ENCODE measurements around the gene PTPRF. TPM values are rescaled to one million over a fixed set of nuclear protein-coding genes. Genes with fewer than 3 reads are reported as not detected.

Gene PTPRF
- total RNA-seq, 1 donor from 2014 or later: 145 TPM

DNA sequence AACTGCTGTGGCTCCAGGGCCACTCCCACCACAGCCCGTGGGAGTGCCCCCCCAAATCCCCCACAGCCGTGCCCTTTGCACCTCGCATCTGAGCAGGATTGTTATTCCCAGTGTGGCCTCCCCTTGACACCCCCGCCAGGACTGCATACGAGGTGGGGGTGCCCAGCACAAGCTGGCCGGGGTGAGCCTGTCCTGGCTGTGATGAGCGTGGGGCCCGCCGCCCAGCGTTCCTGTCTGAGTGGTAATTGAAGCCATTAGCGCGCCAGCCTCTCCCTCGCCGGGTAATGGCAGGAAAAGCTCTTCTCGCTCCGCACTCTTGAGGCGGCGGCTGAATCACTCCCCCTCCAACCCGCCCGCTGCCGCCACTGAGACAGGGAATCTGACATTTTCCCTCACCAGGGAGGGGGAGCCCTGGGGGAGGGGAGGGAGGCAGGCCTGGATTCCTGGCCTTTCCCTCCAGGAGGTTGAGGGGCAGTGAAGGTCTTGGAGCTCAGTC lies 27.7 kb downstream of the PTPRF start:
- Mint-ChIP-seq H3K27me3 (ENCODE audit: unreplicated experiment) (peaks cover 5% of the 10 kb centered on the region), H3K4me1 (ENCODE audit: unreplicated experiment) (peaks cover 8% of the 10 kb centered on the region), H3K9me3 (ENCODE audit: unreplicated experiment) (no peaks in the 10 kb centered on the region), H3K4me3 (ENCODE audit: unreplicated experiment) (no peak overlapping the region), H3K36me3 (ENCODE audit: low read depth, unreplicated experiment) (peaks cover 10% of the 10 kb centered on the region), H3K27ac (ENCODE audit: unreplicated experiment) (no peak overlapping the region)
- peak; percentile 23 for DNase-seq (ENCODE audit: low spot score)
- no peak for TF ChIP-seq CTCF (IDR thresholded peaks at IDR 0.05; ENCODE audit: unreplicated experiment)

DNA sequence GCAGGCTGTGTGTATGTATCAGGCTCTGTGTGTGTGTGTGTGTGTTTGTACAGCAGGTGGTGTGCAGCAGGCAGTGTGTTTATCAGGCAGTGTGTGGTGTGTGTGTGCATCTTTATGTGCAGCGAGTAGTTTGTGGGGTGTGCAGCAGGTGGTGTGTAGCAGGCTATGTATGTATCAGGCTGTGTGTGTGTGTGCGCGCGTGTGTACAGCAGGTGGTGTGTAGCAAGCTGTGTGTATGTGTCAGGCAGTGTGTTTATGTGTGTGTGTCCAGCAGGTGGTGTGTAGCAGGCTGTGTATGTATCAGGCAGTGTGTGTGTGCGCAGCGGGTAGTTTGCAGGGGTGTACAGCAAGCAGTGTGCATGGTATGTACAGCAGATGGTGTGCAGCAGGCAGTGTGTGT lies 29.0 kb downstream of the PTPRF start:
- peaks cover 13% of the 10 kb centered on the region for H3K4me1 Mint-ChIP-seq (ENCODE audit: unreplicated experiment)
- no peak for DNase-seq (ENCODE audit: low spot score)
- H3K9me3 Mint-ChIP-seq (ENCODE audit: unreplicated experiment): no peaks in the 10 kb centered on the region
- peaks cover 8% of the 10 kb centered on the region for H3K27me3 Mint-ChIP-seq (ENCODE audit: unreplicated experiment)
- H3K4me3 Mint-ChIP-seq (ENCODE audit: unreplicated experiment): no peak overlapping the region
- no peaks in the 10 kb centered on the region for H3K36me3 Mint-ChIP-seq (ENCODE audit: low read depth, unreplicated experiment)
- H3K27ac Mint-ChIP-seq (ENCODE audit: unreplicated experiment): no peak overlapping the region
- no peak for TF ChIP-seq CTCF (IDR thresholded peaks at IDR 0.05; ENCODE audit: unreplicated experiment)

DNA sequence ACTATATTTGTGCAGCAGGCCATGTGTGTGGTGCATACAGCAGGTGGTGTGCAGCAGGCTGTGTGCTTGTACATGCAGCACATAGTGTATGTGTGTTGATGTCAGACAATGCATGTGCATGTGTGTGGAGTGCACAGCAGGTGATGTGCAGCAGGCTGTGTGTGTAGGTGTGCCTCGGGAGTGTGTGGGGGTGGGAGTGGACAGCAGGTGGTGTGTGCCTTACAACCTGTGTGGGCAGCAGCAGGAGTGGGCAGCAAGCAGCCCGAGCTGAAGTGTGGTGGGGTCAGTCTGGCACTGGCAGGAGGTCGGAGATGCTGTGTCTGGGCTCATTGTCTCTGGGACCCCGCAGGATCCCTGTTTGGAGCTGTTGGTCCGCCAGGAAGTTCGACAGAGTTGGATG lies 29.6 kb downstream of the PTPRF start:
- H3K4me1 Mint-ChIP-seq (ENCODE audit: unreplicated experiment): peaks cover 19% of the 10 kb centered on the region
- no peaks in the 10 kb centered on the region for H3K36me3 Mint-ChIP-seq (ENCODE audit: low read depth, unreplicated experiment)
- peaks cover 8% of the 10 kb centered on the region for H3K27me3 Mint-ChIP-seq (ENCODE audit: unreplicated experiment)
- H3K27ac Mint-ChIP-seq (ENCODE audit: unreplicated experiment): no peak overlapping the region
- H3K9me3 Mint-ChIP-seq (ENCODE audit: unreplicated experiment): no peaks in the 10 kb centered on the region
- H3K4me3 Mint-ChIP-seq (ENCODE audit: unreplicated experiment): no peak overlapping the region
- TF ChIP-seq CTCF (IDR thresholded peaks at IDR 0.05; ENCODE audit: unreplicated experiment): no peak
- no peak for DNase-seq (ENCODE audit: low spot score)

- H3K27ac Mint-ChIP-seq (ENCODE audit: unreplicated experiment): peak overlapping the region; percentile 75
- H3K27me3 Mint-ChIP-seq (ENCODE audit: unreplicated experiment): peaks cover 11% of the 10 kb centered on the region
- peaks cover 19% of the 10 kb centered on the region for H3K4me1 Mint-ChIP-seq (ENCODE audit: unreplicated experiment)
- no peak for TF ChIP-seq CTCF (IDR thresholded peaks at IDR 0.05; ENCODE audit: unreplicated experiment)
- H3K36me3 Mint-ChIP-seq (ENCODE audit: low read depth, unreplicated experiment): no peaks in the 10 kb centered on the region
- no peaks in the 10 kb centered on the region for H3K9me3 Mint-ChIP-seq (ENCODE audit: unreplicated experiment)
- no peak for DNase-seq (ENCODE audit: low spot score)
- no peak overlapping the region for H3K4me3 Mint-ChIP-seq (ENCODE audit: unreplicated experiment)
Observed at GRCh38 chr1:43563876-43564539, 33.3 kb downstream of the PTPRF start.

DNA sequence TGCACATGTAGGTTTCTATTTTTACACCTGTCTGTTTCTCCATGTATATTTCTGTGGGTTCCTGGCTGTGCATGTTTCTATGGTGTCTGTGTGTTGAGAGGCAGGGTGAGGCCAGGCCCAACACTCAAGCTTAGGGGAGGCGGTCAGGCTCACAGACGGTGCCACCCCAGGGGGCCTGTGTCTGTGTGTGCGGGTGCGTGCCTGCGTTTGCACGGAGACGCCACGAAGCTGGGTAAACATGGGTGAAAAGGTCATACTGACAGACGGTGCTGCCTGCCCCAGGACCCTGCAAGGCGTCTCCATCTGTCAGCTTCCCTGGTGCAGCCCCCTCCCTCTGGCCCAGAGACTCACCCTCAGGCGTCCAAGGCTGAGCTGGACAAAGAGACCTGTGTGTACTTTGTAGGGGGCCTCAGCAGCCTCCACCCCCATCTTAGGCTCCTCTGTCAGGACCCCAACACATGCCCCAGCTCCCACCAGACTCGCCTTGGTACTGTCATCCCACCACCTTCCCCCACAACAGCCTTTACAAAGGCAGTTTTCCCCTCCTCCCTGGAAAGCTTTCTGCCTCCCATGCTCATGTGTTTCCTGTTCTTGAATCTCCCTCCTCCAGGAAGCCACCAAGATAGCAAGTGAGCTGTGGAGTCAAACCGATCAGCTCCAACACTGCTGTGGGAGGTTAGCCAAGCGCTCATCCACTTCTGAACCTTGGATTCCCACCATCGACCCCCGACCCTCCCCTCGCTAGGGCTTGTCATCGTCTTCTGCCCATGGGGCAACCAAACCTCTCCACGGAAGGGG lies 34.1 kb downstream of the PTPRF start:
- Mint-ChIP-seq H3K36me3 (ENCODE audit: low read depth, unreplicated experiment) (no peaks in the 10 kb centered on the region), H3K4me3 (ENCODE audit: unreplicated experiment) (peak overlapping the region; percentile 76), H3K27me3 (ENCODE audit: unreplicated experiment) (peaks cover 11% of the 10 kb centered on the region), H3K9me3 (ENCODE audit: unreplicated experiment) (no peaks in the 10 kb centered on the region), H3K27ac (ENCODE audit: unreplicated experiment) (no peak overlapping the region), H3K4me1 (ENCODE audit: unreplicated experiment) (peaks cover 19% of the 10 kb centered on the region)
- no peak for TF ChIP-seq CTCF (IDR thresholded peaks at IDR 0.05; ENCODE audit: unreplicated experiment)
- no peak for DNase-seq (ENCODE audit: low spot score)
